ENCODE data around the gene NDUFAF4. TPM values are rescaled to one million over a fixed set of nuclear protein-coding genes. Genes with fewer than 3 reads are reported as not detected.

Gene NDUFAF4
- total and polyA plus RNA-seq, 2 of the 13 experiments (the other 11 are each of a cell fraction or from before 2014, with no cell fraction given), result 41.3 to 59.7 TPM

DNA sequence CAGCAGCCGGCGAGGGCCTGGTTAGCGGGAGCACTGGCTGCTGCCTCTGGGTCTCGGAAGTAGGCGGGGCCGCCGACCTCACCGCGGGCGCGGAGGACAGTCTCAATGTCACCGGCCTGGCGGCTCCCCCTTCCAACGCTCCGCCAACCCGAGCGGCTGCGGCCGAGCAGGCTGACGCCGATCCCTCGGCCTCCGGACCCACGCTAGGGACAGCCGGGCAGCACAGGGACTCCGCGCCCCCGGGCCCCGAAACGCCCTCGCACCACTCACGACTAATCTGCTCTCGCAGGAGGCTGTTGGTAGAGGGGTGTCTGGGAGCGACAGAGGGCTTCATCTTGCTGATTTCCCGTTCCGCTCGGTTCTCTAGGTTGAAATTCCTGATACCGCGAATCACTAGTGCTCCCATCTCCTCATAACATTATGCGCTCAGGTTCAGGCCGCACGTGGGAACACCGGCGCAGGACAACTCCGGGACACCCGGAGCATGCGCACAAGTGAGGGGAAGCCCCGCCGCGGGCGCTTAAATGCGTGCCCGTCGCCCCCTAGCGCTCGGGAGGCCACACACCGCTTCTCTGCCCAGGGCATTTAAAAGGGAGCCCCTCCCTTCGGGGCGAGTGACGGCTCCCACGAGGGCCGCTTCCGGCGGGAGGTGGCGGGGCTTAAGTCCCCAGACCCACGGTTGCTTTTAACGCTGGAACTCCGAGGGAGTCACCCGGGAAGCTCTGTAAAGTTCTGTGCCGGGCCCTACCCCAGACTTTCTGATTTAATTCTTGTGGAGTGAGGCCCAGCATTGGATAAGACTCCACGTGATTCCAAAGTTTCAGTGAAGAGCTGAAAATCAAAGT is at the start of gene NDUFAF4 (continued):
- TF ChIP-seq ZNF251 (CRISPR knock-in tag; IDR thresholded peaks at IDR 0.05) (no peak), POGZ (CRISPR knock-in tag; IDR thresholded peaks at IDR 0.05) (peak; percentile 96), HCFC1 (IDR thresholded peaks at IDR 0.05; ENCODE audit: low read depth, low read length) (no peak), ARID2 (CRISPR knock-in tag; IDR thresholded peaks at IDR 0.05; ENCODE audit: borderline replicate concordance) (peak; percentile 62; the same call in 1 of the 2 replicates), ZNF121 (CRISPR knock-in tag; IDR thresholded peaks at IDR 0.05) (0 out of 2 replicates have a peak, but pooled peaks have one; percentile 14), ZNF543 (CRISPR knock-in tag; IDR thresholded peaks at IDR 0.05) (no peak), ZNF224 (CRISPR knock-in tag; IDR thresholded peaks at IDR 0.05) (peak; percentile 64; the same call in 1 of the 2 replicates), ZNF382 (CRISPR knock-in tag; IDR thresholded peaks at IDR 0.05; ENCODE audit: borderline replicate concordance) (no peak), ZNF446 (CRISPR knock-in tag; IDR thresholded peaks at IDR 0.05) (peak; percentile 91), POLR2AphosphoS5 (IDR thresholded peaks at IDR 0.05; ENCODE audit: low read depth, low read length) (peak; percentile 90), KLF15 (CRISPR knock-in tag; IDR thresholded peaks at IDR 0.05; ENCODE audit: borderline replicate concordance) (peak; percentile 42; the same call in 1 of the 2 replicates), ZBTB8A (CRISPR knock-in tag; IDR thresholded peaks at IDR 0.05; ENCODE audit: borderline replicate concordance, low read depth) (no peak), SUZ12 (IDR thresholded peaks at IDR 0.05; ENCODE audit: low read depth, low read length) (no peak), ZSCAN31 (CRISPR knock-in tag; IDR thresholded peaks at IDR 0.05; ENCODE audit: low read depth) (peak; percentile 83), MTA1 (CRISPR knock-in tag; IDR thresholded peaks at IDR 0.05; ENCODE audit: borderline replicate concordance) (peak; percentile 85), NFKBIZ (CRISPR knock-in tag; IDR thresholded peaks at IDR 0.05) (0 out of 2 replicates have a peak, but pooled peaks have one; percentile 70), JDP2 (CRISPR knock-in tag; IDR thresholded peaks at IDR 0.05; ENCODE audit: borderline replicate concordance) (no peak), CCDC6 (CRISPR knock-in tag; IDR thresholded peaks at IDR 0.05) (peak; percentile 89), ZNF589 (CRISPR knock-in tag; conservative IDR thresholded peaks at IDR 0.05) (0 out of 2 replicates have a peak, but pooled peaks have one; percentile 65), MAFF (IDR thresholded peaks at IDR 0.05; ENCODE audit: low read depth, low read length) (no peak), ZMYM4 (CRISPR knock-in tag; IDR thresholded peaks at IDR 0.05) (peak; percentile 99), ASH2L (IDR thresholded peaks at IDR 0.05; ENCODE audit: insufficient read length, low read depth, low read length) (peak; percentile 89)
- TF ChIP-seq, protein P1, sequence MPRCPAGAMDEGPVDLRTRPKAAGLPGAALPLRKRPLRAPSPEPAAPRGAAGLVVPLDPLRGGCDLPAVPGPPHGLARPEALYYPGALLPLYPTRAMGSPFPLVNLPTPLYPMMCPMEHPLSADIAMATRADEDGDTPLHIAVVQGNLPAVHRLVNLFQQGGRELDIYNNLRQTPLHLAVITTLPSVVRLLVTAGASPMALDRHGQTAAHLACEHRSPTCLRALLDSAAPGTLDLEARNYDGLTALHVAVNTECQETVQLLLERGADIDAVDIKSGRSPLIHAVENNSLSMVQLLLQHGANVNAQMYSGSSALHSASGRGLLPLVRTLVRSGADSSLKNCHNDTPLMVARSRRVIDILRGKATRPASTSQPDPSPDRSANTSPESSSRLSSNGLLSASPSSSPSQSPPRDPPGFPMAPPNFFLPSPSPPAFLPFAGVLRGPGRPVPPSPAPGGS (CRISPR knock-in tag; IDR thresholded peaks at IDR 0.05), result peak; percentile 100
- TF ChIP-seq, protein P2, sequence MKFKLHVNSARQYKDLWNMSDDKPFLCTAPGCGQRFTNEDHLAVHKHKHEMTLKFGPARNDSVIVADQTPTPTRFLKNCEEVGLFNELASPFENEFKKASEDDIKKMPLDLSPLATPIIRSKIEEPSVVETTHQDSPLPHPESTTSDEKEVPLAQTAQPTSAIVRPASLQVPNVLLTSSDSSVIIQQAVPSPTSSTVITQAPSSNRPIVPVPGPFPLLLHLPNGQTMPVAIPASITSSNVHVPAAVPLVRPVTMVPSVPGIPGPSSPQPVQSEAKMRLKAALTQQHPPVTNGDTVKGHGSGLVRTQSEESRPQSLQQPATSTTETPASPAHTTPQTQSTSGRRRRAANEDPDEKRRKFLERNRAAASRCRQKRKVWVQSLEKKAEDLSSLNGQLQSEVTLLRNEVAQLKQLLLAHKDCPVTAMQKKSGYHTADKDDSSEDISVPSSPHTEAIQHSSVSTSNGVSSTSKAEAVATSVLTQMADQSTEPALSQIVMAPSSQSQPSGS (CRISPR knock-in tag; IDR thresholded peaks at IDR 0.05), result 0 out of 2 replicates have a peak, but pooled peaks have one; percentile 52
- TF ChIP-seq, protein P3, sequence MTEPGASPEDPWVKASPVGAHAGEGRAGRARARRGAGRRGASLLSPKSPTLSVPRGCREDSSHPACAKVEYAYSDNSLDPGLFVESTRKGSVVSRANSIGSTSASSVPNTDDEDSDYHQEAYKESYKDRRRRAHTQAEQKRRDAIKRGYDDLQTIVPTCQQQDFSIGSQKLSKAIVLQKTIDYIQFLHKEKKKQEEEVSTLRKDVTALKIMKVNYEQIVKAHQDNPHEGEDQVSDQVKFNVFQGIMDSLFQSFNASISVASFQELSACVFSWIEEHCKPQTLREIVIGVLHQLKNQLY (CRISPR knock-in tag; IDR thresholded peaks at IDR 0.05), result no peak
- TF ChIP-seq, protein P4, sequence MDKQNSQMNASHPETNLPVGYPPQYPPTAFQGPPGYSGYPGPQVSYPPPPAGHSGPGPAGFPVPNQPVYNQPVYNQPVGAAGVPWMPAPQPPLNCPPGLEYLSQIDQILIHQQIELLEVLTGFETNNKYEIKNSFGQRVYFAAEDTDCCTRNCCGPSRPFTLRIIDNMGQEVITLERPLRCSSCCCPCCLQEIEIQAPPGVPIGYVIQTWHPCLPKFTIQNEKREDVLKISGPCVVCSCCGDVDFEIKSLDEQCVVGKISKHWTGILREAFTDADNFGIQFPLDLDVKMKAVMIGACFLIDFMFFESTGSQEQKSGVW (CRISPR knock-in tag; IDR thresholded peaks at IDR 0.05; ENCODE audit: borderline replicate concordance), result no peak

Measured in HepG2 (cell line).